HUES64 (cell line): ENCODE results near the gene SMARCA4.

ENCODE experiments used
- H3K27ac ChIP-seq: 2 replicates; pipeline ENCODE4 v1.7.0; 2013; ENCODE audit warnings: low read depth, low read length, inconsistent platforms
- H3K27me3 ChIP-seq: 2 replicates; pipeline ENCODE4 v1.6.1; 2013; ENCODE audit warnings: mild to moderate bottlenecking, low read length; ENCODE audit not compliant: insufficient read depth
- H3K36me3 ChIP-seq: 2 replicates; pipeline ENCODE4 v1.6.1; 2013; ENCODE audit warnings: mild to moderate bottlenecking, low read length; ENCODE audit not compliant: insufficient read depth
- H3K4me1 ChIP-seq: 2 replicates; pipeline ENCODE4 v1.6.1; 2013; ENCODE audit warnings: mild to moderate bottlenecking, low read length, moderate library complexity; ENCODE audit not compliant: insufficient read depth
- H3K4me3 ChIP-seq: 2 replicates; pipeline ENCODE4 v1.5.1; 2013; ENCODE audit warnings: mild to moderate bottlenecking, low read length, moderate library complexity
- H3K9ac ChIP-seq: 2 replicates; pipeline ENCODE4 v1.6.1; 2013; ENCODE audit warnings: mild to moderate bottlenecking, low read depth, low read length
- H3K9me3 ChIP-seq: 2 replicates; pipeline ENCODE4 v1.6.1; 2013; ENCODE audit warnings: low read depth, low read length; ENCODE audit not compliant: insufficient read depth
- WGBS: fragments of 150-250, 120-280 bp; methylation state at CpG from one replicate; pipeline ENCODE4 v1.1.7; 2013; ENCODE audit warnings: missing lambda C conversion rate; 5-methylcytosine and 5-hydroxymethylcytosine counted together

SMARCA4 gene

DNA sequence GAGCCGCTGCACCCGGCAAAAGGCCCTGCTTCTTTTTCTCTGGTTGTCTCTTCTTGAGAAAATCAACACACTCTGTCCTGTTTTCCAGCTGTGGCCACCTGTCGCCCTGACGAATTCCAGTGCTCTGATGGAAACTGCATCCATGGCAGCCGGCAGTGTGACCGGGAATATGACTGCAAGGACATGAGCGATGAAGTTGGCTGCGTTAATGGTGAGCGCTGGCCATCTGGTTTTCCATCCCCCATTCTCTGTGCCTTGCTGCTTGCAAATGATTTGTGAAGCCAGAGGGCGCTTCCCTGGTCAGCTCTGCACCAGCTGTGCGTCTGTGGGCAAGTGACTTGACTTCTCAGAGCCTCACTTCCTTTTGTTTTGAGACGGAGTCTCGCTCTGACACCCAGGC lies 145.6 kb downstream of the SMARCA4 start:
- Histone ChIP-seq H3K9me3 (no peaks in the 10 kb centered on the region), H3K9ac (no peak overlapping the region), H3K4me1 (no peaks in the 10 kb centered on the region), H3K4me3 (no peak overlapping the region), H3K36me3 (peaks cover 99% of the 10 kb centered on the region), H3K27me3 (no peaks in the 10 kb centered on the region), H3K27ac (no peak overlapping the region)
- WGBS, result 96% methylated on average over 13 of the region's 13 CpGs

DNA sequence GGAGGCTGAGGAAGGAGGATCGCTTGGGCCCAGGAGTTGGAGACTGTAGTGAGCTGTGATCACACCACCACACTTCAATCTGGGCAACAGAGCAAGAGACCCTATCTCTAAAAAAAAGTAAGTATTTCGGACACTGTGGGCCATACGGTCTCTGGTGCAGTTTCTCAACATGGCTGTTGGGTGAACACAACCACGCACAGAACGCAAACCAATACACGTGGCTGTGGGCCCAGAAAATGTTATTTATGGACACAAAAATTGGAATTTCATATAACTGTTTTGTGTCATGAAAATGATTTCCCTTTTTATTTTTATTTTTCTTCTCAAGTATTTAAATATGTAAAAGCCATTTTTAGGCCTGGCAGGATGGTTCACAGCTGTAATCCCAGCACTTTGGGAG lies 147.9 kb downstream of the SMARCA4 start:
- H3K4me1 ChIP-seq, result no peaks in the 10 kb centered on the region
- over 99% methylated on average over 6 of the region's 6 CpGs for WGBS
- peaks cover 99% of the 10 kb centered on the region for H3K36me3 ChIP-seq
- no peak overlapping the region for H3K27ac ChIP-seq
- no peaks in the 10 kb centered on the region for H3K27me3 ChIP-seq
- no peaks in the 10 kb centered on the region for H3K9me3 ChIP-seq
- no peak overlapping the region for H3K4me3 ChIP-seq
- no peak overlapping the region for H3K9ac ChIP-seq

DNA sequence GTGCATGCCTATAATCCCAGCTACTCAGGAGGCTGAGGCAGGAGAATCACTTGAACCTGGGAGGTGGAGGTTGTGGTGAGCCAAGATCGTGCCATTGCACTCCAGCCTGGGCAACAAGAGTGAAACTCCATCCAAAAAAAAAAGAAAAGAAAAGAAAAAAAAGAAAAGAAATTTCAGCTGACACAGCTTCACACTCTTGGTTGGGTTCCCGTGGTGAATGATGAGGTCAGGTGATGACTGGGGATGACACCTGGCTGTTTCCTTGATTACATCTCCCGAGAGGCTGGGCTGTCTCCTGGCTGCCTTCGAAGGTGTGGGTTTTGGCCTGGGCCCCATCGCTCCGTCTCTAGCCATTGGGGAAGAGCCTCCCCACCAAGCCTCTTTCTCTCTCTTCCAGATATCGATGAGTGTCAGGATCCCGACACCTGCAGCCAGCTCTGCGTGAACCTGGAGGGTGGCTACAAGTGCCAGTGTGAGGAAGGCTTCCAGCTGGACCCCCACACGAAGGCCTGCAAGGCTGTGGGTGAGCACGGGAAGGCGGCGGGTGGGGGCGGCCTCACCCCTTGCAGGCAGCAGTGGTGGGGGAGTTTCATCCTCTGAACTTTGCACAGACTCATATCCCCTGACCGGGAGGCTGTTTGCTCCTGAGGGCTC lies 150.4 kb downstream of the SMARCA4 start:
- no peak overlapping the region for H3K9ac ChIP-seq
- H3K4me3 ChIP-seq, result no peak overlapping the region
- no peaks in the 10 kb centered on the region for H3K4me1 ChIP-seq
- H3K9me3 ChIP-seq, result no peaks in the 10 kb centered on the region
- H3K27me3 ChIP-seq, result no peaks in the 10 kb centered on the region
- H3K36me3 ChIP-seq, result peaks cover 100% of the 10 kb centered on the region
- no peak overlapping the region for H3K27ac ChIP-seq
- WGBS, result 96% methylated on average over 14 of the region's 15 CpGs

- Histone ChIP-seq H3K27ac (no peak overlapping the region), H3K4me1 (no peaks in the 10 kb centered on the region), H3K36me3 (peaks cover 100% of the 10 kb centered on the region), H3K27me3 (no peaks in the 10 kb centered on the region), H3K9me3 (no peaks in the 10 kb centered on the region), H3K4me3 (no peak overlapping the region), H3K9ac (no peak overlapping the region)
- WGBS, result 91% methylated on average over 7 of the region's 8 CpGs
Observed at GRCh38 chr19:11111771-11112144, 150.9 kb downstream of the SMARCA4 start.
